ENCODE measurements around the gene SCAMP5.

DNA sequence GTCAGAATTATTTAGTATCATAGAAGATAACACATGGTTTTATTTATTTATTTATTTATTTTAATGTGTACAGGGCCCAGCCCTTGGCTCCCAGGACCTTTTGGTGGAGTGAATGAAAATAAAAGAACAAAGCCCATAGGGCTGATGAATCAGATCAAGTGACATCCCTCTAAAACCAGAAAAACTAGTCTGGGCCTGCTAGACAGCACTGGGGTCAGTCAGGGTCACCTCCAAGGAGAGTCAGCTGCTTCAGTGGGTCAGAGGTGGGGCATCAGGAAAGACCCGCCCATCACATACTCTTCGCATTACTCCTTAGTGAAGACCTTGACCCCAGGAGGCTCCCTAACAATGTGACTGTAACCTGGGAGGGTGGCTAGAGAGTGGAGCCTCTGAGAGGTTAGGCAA is 40.9 kb downstream of the SCAMP5 start:
- TF ChIP-seq, protein P1, sequence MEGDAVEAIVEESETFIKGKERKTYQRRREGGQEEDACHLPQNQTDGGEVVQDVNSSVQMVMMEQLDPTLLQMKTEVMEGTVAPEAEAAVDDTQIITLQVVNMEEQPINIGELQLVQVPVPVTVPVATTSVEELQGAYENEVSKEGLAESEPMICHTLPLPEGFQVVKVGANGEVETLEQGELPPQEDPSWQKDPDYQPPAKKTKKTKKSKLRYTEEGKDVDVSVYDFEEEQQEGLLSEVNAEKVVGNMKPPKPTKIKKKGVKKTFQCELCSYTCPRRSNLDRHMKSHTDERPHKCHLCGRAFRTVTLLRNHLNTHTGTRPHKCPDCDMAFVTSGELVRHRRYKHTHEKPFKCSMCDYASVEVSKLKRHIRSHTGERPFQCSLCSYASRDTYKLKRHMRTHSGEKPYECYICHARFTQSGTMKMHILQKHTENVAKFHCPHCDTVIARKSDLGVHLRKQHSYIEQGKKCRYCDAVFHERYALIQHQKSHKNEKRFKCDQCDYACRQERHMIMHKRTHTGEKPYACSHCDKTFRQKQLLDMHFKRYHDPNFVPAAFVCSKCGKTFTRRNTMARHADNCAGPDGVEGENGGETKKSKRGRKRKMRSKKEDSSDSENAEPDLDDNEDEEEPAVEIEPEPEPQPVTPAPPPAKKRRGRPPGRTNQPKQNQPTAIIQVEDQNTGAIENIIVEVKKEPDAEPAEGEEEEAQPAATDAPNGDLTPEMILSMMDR (IDR thresholded peaks at IDR 0.05), result no peak
- TF ChIP-seq POLR2A (IDR thresholded peaks at IDR 0.05), result no peak

Measured in right lobe of liver (tissue), 4 donors.